Central memory CD8-positive, alpha-beta T cell (primary cell): ENCODE results near the gene CSTA.
A peak's percentile ranks its signal among the peaks of the same experiment; 100 is the strongest.
"Not testable (repeated sequence)": the region's sequence is repeated elsewhere in the genome, so short reads cannot be mapped to it uniquely, and the experiment has no call there.

Source experiments
- ATAC-seq: fragments of 150-1000 bp; cut with Tn5 transposase; replicated peaks from 2 replicates; pipeline ENCODE4 v1.10.0; 2022; ENCODE audit warnings: mild to moderate bottlenecking, moderate FRiP score, moderate number of reproducible peaks; ENCODE audit not compliant: poor library complexity, severe bottlenecking; ENCODE audit errors: extremely low read depth
- DNase-seq, 2 donors: peaks; one replicate each; pipeline ENCODE4 v3.0.0; 2021; ENCODE audit warnings: low spot score in 2 of 2
- H3K27ac Mint-ChIP-seq: one replicate; pipeline ENCODE4 v1.8.0; 2022; ENCODE audit warnings: low read depth, mild to moderate bottlenecking, moderate library complexity, mixed read lengths
- H3K27me3 Mint-ChIP-seq: one replicate; pipeline ENCODE4 v1.8.0; 2022; ENCODE audit warnings: mixed read lengths
- H3K36me3 Mint-ChIP-seq: one replicate; pipeline ENCODE4 v1.8.0; 2022; ENCODE audit warnings: mild to moderate bottlenecking, moderate library complexity, mixed read lengths; ENCODE audit not compliant: insufficient read depth
- H3K4me1 Mint-ChIP-seq: one replicate; pipeline ENCODE4 v1.8.0; 2022; ENCODE audit warnings: mixed read lengths
- H3K4me3 Mint-ChIP-seq: one replicate; pipeline ENCODE4 v1.8.0; 2022; ENCODE audit warnings: mild to moderate bottlenecking, moderate library complexity, mixed read lengths
- H3K9me3 Mint-ChIP-seq: one replicate; pipeline ENCODE4 v1.8.0; 2022; ENCODE audit warnings: mixed read lengths

Gene CSTA

DNA sequence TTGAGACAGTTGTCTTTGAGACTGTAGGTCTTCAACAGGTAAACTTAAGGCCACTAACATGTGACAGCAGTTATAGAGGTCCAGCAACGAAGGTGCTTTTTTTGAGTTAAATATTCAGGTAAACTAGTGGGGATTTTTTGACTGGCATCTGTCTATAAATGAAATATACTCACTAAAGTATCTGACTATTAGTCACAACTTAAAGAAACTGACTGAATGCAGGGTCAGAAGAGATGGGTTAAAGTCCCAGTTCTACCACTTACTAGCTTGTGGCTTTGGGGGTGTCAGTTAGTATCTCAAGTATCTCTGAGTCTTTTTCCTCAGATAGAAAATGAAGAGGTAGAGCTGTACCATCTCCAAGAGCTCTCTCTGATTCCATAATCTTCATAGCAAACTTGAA, 40.0 kb downstream of the CSTA start:
- DNase-seq, result no peak
- Mint-ChIP-seq H3K9me3 (no peaks in the 10 kb centered on the region), H3K4me3 (no peak overlapping the region), H3K4me1 (no peaks in the 10 kb centered on the region), H3K27ac (no peak overlapping the region), H3K36me3 (peaks cover 17% of the 10 kb centered on the region), H3K27me3 (no peaks in the 10 kb centered on the region)
- ATAC-seq, result no peak

DNA sequence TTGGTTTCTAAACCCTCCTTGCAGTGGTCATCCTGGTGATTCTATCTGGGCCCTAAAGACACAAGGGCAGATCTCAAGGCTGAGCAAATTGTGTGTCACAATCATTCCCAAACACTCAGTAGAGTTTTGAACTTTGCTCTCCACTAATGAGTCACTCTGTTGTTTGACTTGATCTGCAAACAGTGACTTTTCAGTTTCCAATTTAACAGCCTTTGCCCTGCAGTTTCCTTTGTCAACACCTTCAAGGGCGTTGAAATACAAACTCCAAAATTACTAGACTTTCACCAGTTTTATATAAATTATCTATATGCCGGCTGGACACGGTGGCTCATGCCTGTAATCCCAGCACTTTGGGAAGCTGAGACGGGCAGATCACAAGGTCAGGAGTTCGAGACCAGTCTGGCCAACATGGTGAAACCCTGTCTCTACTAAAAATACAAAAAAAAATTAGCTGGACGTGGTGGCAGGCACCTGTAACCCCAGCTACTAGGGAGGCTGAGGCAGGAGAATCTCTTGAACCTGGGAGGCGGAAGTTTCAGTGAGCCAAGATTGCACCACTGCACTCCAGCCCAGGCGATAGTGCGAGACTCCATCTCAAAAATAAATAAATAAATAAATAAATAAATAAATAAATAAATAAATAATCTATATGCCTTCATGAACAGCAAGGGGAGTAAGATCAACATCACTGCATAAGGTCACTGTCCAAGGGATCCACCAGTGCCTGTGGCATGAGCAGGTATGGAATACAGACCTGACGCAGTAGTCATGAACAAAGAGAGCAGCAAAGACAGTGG, 40.7 kb downstream of the CSTA start:
- not testable (repeated sequence) for ATAC-seq, H3K27me3 Mint-ChIP-seq, H3K4me1 Mint-ChIP-seq, H3K9me3 Mint-ChIP-seq, H3K4me3 Mint-ChIP-seq, DNase-seq, H3K27ac Mint-ChIP-seq
- peaks cover 18% of the 10 kb centered on the region for H3K36me3 Mint-ChIP-seq

- no peaks in the 10 kb centered on the region for H3K9me3 Mint-ChIP-seq
- H3K4me1 Mint-ChIP-seq, result no peaks in the 10 kb centered on the region
- H3K4me3 Mint-ChIP-seq, result no peak overlapping the region
- H3K27me3 Mint-ChIP-seq, result no peaks in the 10 kb centered on the region
- H3K36me3 Mint-ChIP-seq, result peaks cover 20% of the 10 kb centered on the region
- no peak for DNase-seq
- ATAC-seq, result no peak
- no peak overlapping the region for H3K27ac Mint-ChIP-seq
These were observed 41.3 kb downstream of the CSTA start for GRCh38 chr3:122366379-122366749.

GRCh38 chr3:122374034-122374433, 49.0 kb downstream of the CSTA start:
- no peaks in the 10 kb centered on the region for H3K9me3 Mint-ChIP-seq
- ATAC-seq (no peak), DNase-seq (no peak)
- peaks cover 18% of the 10 kb centered on the region for H3K36me3 Mint-ChIP-seq
- H3K27me3 Mint-ChIP-seq, result no peaks in the 10 kb centered on the region
- H3K4me3 Mint-ChIP-seq, result no peak overlapping the region
- peaks cover 10% of the 10 kb centered on the region for H3K4me1 Mint-ChIP-seq
- no peak overlapping the region for H3K27ac Mint-ChIP-seq

GRCh38 chr3:122377975-122378374, 52.9 kb downstream of the CSTA start:
- Mint-ChIP-seq H3K27me3 (no peaks in the 10 kb centered on the region), H3K4me1 (peaks cover 17% of the 10 kb centered on the region), H3K36me3 (peaks cover 7% of the 10 kb centered on the region), H3K4me3 (no peak overlapping the region), H3K9me3 (no peaks in the 10 kb centered on the region), H3K27ac (no peak overlapping the region)
- DNase-seq (no peak), ATAC-seq (no peak)

DNA sequence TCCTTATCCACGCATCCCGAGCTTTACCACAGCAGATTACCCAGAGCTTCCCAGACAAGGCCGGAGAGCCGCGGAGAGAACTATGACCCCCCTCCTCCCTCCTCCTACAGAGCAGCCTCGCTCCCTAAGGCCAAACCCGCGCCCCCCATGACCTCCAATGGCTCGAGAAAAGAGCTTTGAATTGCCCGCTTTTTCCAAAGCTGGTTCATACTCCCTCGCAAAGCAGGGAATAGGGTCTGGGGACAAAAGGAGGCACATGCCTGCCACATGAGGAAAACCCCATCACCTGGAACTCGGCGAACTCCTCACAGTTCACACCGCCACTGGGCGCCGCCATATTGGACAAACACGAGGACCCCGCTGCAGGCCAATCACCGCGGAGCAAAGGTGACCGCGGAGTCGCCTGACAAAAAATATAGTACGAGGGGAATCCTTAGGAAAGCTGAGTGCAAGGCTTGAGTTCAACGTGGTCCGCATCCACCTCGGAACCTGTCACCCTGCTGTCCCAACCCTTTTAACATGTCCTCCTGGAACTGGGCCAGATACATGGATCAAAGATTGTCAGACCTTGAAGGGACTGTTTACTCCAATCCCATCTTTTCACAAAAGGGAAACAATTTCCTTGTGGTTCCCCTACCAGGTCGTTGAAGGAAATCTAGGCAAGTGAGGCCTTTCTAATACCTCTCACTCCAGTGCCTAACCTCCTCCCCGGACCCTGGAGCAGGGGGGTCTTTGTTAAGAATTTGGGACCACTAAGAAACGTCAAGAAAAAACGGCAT, 58.0 kb downstream of the CSTA start, which contains the start of gene MIX23:
Gene MIX23 (minus strand): TSS at position 344 of the 779 bp plus-strand sequence. CDS start 7 bp downstream, at position 337.
- Mint-ChIP-seq H3K4me1 (peaks cover 29% of the 10 kb centered on the region), H3K27ac (peak within 1 kb of the TSS; percentile 84), H3K27me3 (no peaks in the 10 kb centered on the region), H3K9me3 (no peaks in the 10 kb centered on the region), H3K4me3 (peak within 1 kb of the TSS; percentile 90), H3K36me3 (peaks cover 10% of the 10 kb centered on the region)
- DNase-seq (peak; percentile 66 to 76), ATAC-seq (peak; percentile 52)

DNA sequence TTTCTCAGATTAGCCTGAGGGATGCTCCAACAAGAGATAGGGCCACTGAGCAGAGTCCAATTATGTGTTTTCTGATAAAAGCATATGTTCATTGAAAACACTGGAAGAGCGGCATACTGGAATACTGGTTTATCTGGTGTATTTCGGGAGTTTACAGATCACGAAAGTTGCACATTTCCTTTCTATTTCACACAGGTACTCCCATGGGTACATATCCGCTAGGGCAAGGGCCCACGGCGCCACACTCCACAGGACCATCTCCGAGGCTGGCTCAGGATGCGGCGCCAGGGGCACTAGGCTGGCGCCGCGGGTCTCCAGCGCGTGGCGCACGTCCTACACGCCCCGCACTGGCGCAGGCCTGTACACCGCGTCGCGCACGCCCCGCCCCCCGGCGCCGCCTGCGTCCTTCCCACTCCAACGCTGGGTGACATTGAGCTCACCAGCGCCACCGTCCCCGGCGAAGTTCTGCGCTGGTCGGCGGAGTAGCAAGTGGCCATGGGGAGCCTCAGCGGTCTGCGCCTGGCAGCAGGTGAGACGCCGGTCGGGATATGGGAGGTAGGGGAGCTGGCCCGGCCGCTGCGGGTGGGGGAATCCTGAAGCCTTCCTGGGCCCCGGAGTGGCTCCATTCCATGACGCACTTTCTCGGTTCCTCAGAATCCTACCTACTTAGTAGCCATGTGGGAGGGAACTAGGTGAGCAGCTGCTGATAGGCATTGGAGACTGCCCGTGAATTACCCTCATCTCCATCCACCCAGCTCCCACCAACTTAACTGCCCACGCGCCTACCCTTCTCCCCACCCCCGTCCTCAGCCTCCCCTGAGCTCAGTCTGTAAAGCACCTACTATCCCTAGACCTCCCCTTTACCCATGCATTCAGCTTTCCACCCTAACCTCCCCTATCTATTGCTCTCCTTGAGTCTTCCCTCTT, 59.0 kb downstream of the CSTA start, which contains the start of gene FAM162A:
Gene FAM162A (plus strand): TSS at position 412 of the 927 bp plus-strand sequence. CDS start 84 bp downstream, at position 496.
- ATAC-seq (peak; percentile 98), DNase-seq (peak; percentile 86 to 90)
- H3K4me1 Mint-ChIP-seq, result peaks cover 34% of the 10 kb centered on the region
- peak within 1 kb of the TSS; percentile 84 for H3K27ac Mint-ChIP-seq
- peaks cover 9% of the 10 kb centered on the region for H3K36me3 Mint-ChIP-seq
- H3K9me3 Mint-ChIP-seq, result no peaks in the 10 kb centered on the region
- H3K27me3 Mint-ChIP-seq, result no peaks in the 10 kb centered on the region
- H3K4me3 Mint-ChIP-seq, result peak within 1 kb of the TSS; percentile 90

- no peak overlapping the region for H3K27ac Mint-ChIP-seq
- no peak for ATAC-seq
- no peak for DNase-seq
- no peaks in the 10 kb centered on the region for H3K27me3 Mint-ChIP-seq
- H3K9me3 Mint-ChIP-seq, result no peaks in the 10 kb centered on the region
- no peak overlapping the region for H3K4me3 Mint-ChIP-seq
- peaks cover 30% of the 10 kb centered on the region for H3K4me1 Mint-ChIP-seq
- H3K36me3 Mint-ChIP-seq, result peaks cover 9% of the 10 kb centered on the region
These were observed 62.7 kb downstream of the CSTA start for GRCh38 chr3:122387709-122388108.

DNA sequence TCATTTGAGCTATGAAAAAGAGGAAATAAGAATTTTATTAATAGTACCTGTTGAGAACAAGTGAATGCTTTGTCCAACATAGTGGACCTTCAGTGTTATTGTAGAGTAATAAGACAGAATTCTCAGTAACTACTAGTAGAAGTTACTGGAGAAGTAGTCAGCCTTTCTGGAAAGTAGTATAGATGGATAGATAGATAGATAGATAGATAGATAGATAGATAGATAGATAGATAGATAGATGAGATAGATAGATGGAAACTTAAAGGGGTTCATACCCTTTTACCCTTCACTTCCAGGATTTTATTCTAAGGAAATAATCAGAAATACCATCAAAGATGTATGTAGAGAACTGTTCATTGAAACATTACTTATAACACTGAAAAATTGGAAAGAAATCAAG, 64.1 kb downstream of the CSTA start:
- Mint-ChIP-seq H3K4me3 (no peak overlapping the region), H3K27ac (no peak overlapping the region), H3K27me3 (no peaks in the 10 kb centered on the region), H3K9me3 (no peaks in the 10 kb centered on the region), H3K36me3 (peaks cover 7% of the 10 kb centered on the region), H3K4me1 (peaks cover 19% of the 10 kb centered on the region)
- DNase-seq, result no peak
- no peak for ATAC-seq

DNA sequence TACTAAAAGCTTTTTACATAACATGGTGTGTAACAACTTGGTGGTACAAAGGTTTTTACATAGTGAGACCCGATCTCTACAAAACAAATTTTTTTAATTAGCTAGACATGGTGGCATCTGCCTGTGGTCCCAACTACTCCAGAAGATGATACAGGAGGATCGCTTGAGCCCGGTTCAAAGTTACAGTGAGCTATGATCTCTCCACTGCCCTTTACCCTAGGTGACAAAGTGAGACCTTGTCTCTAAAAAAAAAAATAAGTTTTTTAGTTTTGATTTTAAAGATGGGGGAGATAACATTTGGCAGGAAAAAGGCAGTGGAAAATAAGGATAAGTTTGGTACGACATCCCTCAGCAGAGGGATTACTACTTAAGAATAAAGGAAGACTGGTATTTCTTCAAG, 64.8 kb downstream of the CSTA start:
- Mint-ChIP-seq H3K4me3 (no peak overlapping the region), H3K4me1 (peaks cover 12% of the 10 kb centered on the region), H3K36me3 (peaks cover 5% of the 10 kb centered on the region), H3K27me3 (no peaks in the 10 kb centered on the region), H3K27ac (no peak overlapping the region), H3K9me3 (no peaks in the 10 kb centered on the region)
- DNase-seq, result no peak
- no peak for ATAC-seq

GRCh38 chr3:122390665-122391064, 65.6 kb downstream of the CSTA start:
- Mint-ChIP-seq H3K4me1 (peaks cover 12% of the 10 kb centered on the region), H3K36me3 (peaks cover 7% of the 10 kb centered on the region), H3K4me3 (no peak overlapping the region), H3K9me3 (no peaks in the 10 kb centered on the region), H3K27ac (no peak overlapping the region), H3K27me3 (no peaks in the 10 kb centered on the region)
- ATAC-seq (no peak), DNase-seq (no peak)
